ENCODE measurements around the gene FRG1. TPM values are rescaled to one million over a fixed set of nuclear protein-coding genes. Genes with fewer than 3 reads are reported as not detected.
"Not testable (repeated sequence)": the region's sequence is repeated elsewhere in the genome, so short reads cannot be mapped to it uniquely, and the experiment has no call there.

The FRG1 gene
- 10 to 100 TPM; 38.8 to 54.0 TPM for total RNA-seq
- 35.9 to 60.0 reads per million in 2 donors for total RNA-seq

- Mint-ChIP-seq H3K27ac (peak within 1 kb of the TSS; percentile 79), H3K4me3 (peak within 1 kb of the TSS; percentile 88), H3K36me3 (ENCODE audit: low read depth) (no peaks in the 10 kb centered on the region), H3K27me3 (no peaks in the 10 kb centered on the region), H3K4me1 (peaks cover 26% of the 10 kb centered on the region)
- DNase-seq (peak; percentile 95 to 99 (median 96)), ATAC-seq (peak; percentile 98)
- H3K9me3 ChIP-seq (ENCODE audit: control insufficient read depth, low read length, poor library complexity, severe bottlenecking), result no peaks in the 10 kb centered on the region
Measured at GRCh38 chr4:189940178-189941004, at the start of gene FRG1. TSS of gene FRG1 (plus strand) at chr4:189940872. CDS start at chr4:189941010, 138 bp downstream.

GRCh38 chr4:189897667-189898066 is 43.0 kb upstream of the FRG1 start:
- Mint-ChIP-seq H3K4me3 (no peak overlapping the region), H3K27me3 (no peaks in the 10 kb centered on the region), H3K27ac (no peak overlapping the region), H3K36me3 (ENCODE audit: low read depth) (no peaks in the 10 kb centered on the region), H3K4me1 (no peaks in the 10 kb centered on the region)
- H3K9me3 ChIP-seq (ENCODE audit: control insufficient read depth, low read length, poor library complexity, severe bottlenecking), result no peaks in the 10 kb centered on the region
- DNase-seq (no peak), ATAC-seq (no peak)

DNA sequence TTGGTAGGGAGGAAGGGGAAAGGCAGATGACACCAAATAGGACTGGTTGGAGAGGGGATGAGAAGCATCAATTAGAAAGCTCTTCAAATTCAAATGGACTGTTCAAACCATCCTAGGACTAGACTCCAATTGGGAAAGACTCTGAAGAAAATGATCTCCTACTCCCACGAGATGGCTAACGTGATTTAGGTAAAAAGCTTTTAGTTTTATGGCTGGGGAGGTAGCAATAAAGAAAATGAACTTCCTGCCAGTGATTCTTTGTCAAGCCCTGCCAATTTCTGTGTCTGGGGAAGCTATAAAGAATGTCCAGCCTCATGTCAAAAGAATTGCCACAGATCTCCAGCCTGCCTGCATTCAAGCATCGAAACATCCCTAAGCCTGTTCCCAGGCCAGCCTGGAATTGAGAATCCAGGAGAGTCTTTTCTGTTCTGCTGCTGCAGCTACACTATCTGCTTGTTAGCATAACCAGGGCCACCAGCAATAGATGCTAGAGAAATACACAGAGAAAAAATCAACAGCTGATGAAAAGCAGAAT is 41.1 kb upstream of the FRG1 start:
- not testable (repeated sequence) for DNase-seq; H3K4me3 Mint-ChIP-seq; H3K36me3 Mint-ChIP-seq (ENCODE audit: low read depth); H3K4me1 Mint-ChIP-seq; H3K27me3 Mint-ChIP-seq; ATAC-seq; H3K9me3 ChIP-seq (ENCODE audit: control insufficient read depth, low read length, poor library complexity, severe bottlenecking); H3K27ac Mint-ChIP-seq

- not testable (repeated sequence) for H3K36me3 Mint-ChIP-seq (ENCODE audit: low read depth); H3K9me3 ChIP-seq (ENCODE audit: control insufficient read depth, low read length, poor library complexity, severe bottlenecking); H3K27ac Mint-ChIP-seq; H3K4me1 Mint-ChIP-seq; H3K4me3 Mint-ChIP-seq; H3K27me3 Mint-ChIP-seq
- ATAC-seq, result peak; percentile 40
- peak in 1 of 3 donors; percentile 10 for DNase-seq
Measured at GRCh38 chr4:189904420-189905027, 36.1 kb upstream of the FRG1 start.

DNA sequence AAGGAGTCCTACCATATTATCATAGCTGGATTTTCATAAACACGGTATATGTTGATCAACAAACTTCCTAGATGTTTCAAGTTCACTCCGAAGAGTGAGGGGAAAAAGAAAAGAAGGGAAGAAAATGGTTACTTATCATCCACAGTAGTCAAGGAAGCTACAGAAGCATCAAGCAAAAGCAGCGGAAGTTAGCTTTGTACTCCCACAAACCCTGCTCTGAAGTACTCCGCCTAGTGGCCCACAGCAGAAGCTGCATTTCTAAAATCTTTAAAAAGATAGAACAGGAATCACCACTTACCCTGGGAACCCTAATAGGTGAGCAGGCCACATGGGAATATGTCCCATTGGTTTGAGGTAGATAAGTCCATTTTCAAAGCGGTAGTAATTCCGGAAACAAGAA is 28.5 kb upstream of the FRG1 start:
- H3K27ac Mint-ChIP-seq, result no peak overlapping the region
- no peaks in the 10 kb centered on the region for H3K27me3 Mint-ChIP-seq
- DNase-seq (no peak), ATAC-seq (no peak)
- no peaks in the 10 kb centered on the region for H3K4me1 Mint-ChIP-seq
- H3K36me3 Mint-ChIP-seq (ENCODE audit: low read depth), result peaks cover 2% of the 10 kb centered on the region
- H3K4me3 Mint-ChIP-seq, result no peak overlapping the region
- no peaks in the 10 kb centered on the region for H3K9me3 ChIP-seq (ENCODE audit: control insufficient read depth, low read length, poor library complexity, severe bottlenecking)

DNA sequence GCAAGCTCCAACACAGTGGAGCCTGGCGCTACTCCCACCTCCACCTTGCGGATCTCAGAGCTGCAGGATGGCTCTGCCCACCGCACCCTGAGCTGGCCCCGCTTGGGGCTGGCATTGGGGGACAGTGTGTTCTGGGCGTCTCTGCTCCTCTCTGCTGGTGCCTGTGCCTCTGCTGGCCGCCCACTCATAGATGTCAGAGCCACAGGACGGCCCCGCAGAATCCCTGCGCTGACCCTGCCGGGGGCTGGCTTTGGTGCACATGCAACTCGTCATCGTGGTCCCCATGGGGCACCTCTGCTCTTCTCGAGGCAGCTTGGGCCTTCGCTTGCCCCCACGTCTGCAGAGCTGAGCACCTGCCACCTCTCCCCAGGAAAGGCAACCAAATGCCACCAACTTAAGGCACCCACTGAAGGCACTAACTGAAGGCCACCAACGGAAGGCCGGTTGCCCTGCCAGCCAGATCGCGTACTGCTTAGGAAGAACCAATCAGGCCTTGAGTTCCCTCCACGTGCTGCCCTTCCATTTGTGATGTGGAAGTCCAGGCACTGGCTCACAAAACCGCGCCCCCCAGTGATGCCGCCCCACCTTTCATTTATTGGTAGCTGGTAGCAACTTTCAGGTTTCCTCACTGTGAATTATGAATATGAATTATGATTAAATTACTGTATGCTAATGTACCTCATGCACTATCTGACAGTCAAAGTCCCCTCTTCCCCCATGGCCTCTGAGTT is 23.3 kb upstream of the FRG1 start:
- ATAC-seq, result no peak
- Mint-ChIP-seq H3K27me3 (no peaks in the 10 kb centered on the region), H3K36me3 (ENCODE audit: low read depth) (peaks cover 2% of the 10 kb centered on the region), H3K27ac (no peak overlapping the region), H3K4me1 (no peaks in the 10 kb centered on the region), H3K4me3 (no peak overlapping the region)
- H3K9me3 ChIP-seq (ENCODE audit: control insufficient read depth, low read length, poor library complexity, severe bottlenecking), result peaks cover 6% of the 10 kb centered on the region
- no peak for DNase-seq

DNA sequence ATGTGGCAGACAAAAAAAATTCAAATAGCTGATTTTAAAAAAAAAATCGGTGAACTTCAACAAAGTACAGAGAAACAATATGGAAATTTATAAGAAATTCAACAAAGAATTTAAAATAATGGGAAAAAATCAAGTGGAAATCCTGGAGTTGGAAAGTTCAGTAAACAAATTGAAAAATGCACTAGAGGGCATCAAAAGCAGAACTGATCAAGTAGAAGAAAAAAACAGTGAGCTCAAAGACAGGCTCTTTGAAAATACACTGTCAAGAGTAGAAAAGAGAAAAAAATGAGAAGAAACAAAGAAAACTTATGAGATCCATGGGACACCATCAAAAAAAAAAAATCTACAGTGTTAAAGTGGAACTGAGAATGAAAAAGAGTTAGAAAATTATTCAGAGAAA is 19.6 kb upstream of the FRG1 start:
- Mint-ChIP-seq H3K27me3 (no peaks in the 10 kb centered on the region), H3K27ac (no peak overlapping the region), H3K36me3 (ENCODE audit: low read depth) (peaks cover 5% of the 10 kb centered on the region), H3K4me1 (no peaks in the 10 kb centered on the region), H3K4me3 (no peak overlapping the region)
- ATAC-seq, result no peak
- peaks cover 6% of the 10 kb centered on the region for H3K9me3 ChIP-seq (ENCODE audit: control insufficient read depth, low read length, poor library complexity, severe bottlenecking)
- DNase-seq, result no peak

- not testable (repeated sequence) for H3K4me3 Mint-ChIP-seq; H3K4me1 Mint-ChIP-seq; H3K27ac Mint-ChIP-seq; ATAC-seq; H3K9me3 ChIP-seq (ENCODE audit: control insufficient read depth, low read length, poor library complexity, severe bottlenecking); H3K27me3 Mint-ChIP-seq; DNase-seq
- peaks cover 13% of the 10 kb centered on the region for H3K36me3 Mint-ChIP-seq (ENCODE audit: low read depth)
Measured at GRCh38 chr4:189926742-189927141, 13.9 kb upstream of the FRG1 start.

GRCh38 chr4:189941005-189941450 is 356 bp downstream of the FRG1 start:
- no peaks in the 10 kb centered on the region for H3K9me3 ChIP-seq (ENCODE audit: control insufficient read depth, low read length, poor library complexity, severe bottlenecking)
- H3K27ac Mint-ChIP-seq, result peak overlapping the region; percentile 79
- H3K36me3 Mint-ChIP-seq (ENCODE audit: low read depth), result no peaks in the 10 kb centered on the region
- H3K4me3 Mint-ChIP-seq, result peak overlapping the region; percentile 88
- peak in 1 of 3 donors; percentile 21 for DNase-seq
- H3K27me3 Mint-ChIP-seq, result no peaks in the 10 kb centered on the region
- peaks cover 31% of the 10 kb centered on the region for H3K4me1 Mint-ChIP-seq
- ATAC-seq, result no peak

GRCh38 chr4:189942412-189942811 is 1.7 kb downstream of the FRG1 start:
- not testable (repeated sequence) for H3K27me3 Mint-ChIP-seq; ATAC-seq; H3K9me3 ChIP-seq (ENCODE audit: control insufficient read depth, low read length, poor library complexity, severe bottlenecking); DNase-seq; H3K36me3 Mint-ChIP-seq (ENCODE audit: low read depth)
- Mint-ChIP-seq H3K4me3 (peak overlapping the region; percentile 88), H3K4me1 (peaks cover 37% of the 10 kb centered on the region), H3K27ac (peak overlapping the region; percentile 32)

GRCh38 chr4:189944077-189944476 is 3.4 kb downstream of the FRG1 start:
- not testable (repeated sequence) for DNase-seq; H3K9me3 ChIP-seq (ENCODE audit: control insufficient read depth, low read length, poor library complexity, severe bottlenecking); H3K36me3 Mint-ChIP-seq (ENCODE audit: low read depth); H3K27me3 Mint-ChIP-seq; ATAC-seq; H3K4me3 Mint-ChIP-seq
- Mint-ChIP-seq H3K4me1 (peaks cover 48% of the 10 kb centered on the region), H3K27ac (peak overlapping the region; percentile 21)

DNA sequence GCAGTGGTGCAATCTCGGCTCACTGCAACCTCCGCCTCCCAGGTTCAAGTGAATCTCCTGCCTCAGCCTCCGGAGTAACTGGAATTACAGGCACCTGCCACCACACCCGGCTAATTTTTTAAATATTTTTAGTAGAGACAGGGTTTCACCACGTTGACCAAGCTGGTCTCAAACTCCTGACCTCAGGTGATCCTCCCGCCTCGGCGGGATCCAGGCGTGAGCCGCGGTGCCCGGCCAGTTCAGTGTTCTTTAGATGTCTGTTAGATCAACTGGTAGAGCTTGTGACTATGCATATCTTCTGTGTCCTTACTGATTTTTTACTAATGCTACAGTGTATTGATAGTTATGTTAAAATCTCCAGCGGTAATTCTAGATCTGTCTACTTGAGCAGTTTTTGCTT is 6.2 kb downstream of the FRG1 start:
- H3K9me3 ChIP-seq (ENCODE audit: control insufficient read depth, low read length, poor library complexity, severe bottlenecking); H3K27ac Mint-ChIP-seq; ATAC-seq; H3K4me3 Mint-ChIP-seq; H3K27me3 Mint-ChIP-seq; DNase-seq; H3K36me3 Mint-ChIP-seq (ENCODE audit: low read depth): not testable (repeated sequence)
- H3K4me1 Mint-ChIP-seq, result peaks cover 37% of the 10 kb centered on the region

GRCh38 chr4:189948486-189948885 is 7.8 kb downstream of the FRG1 start:
- H3K9me3 ChIP-seq (ENCODE audit: control insufficient read depth, low read length, poor library complexity, severe bottlenecking); H3K27me3 Mint-ChIP-seq; H3K27ac Mint-ChIP-seq; H3K4me3 Mint-ChIP-seq; DNase-seq; ATAC-seq; H3K36me3 Mint-ChIP-seq (ENCODE audit: low read depth): not testable (repeated sequence)
- peaks cover 32% of the 10 kb centered on the region for H3K4me1 Mint-ChIP-seq

Measured in T-helper 17 cell (primary cell).